ENCODE results near the gene ATL1.

The ATL1 gene

DNA sequence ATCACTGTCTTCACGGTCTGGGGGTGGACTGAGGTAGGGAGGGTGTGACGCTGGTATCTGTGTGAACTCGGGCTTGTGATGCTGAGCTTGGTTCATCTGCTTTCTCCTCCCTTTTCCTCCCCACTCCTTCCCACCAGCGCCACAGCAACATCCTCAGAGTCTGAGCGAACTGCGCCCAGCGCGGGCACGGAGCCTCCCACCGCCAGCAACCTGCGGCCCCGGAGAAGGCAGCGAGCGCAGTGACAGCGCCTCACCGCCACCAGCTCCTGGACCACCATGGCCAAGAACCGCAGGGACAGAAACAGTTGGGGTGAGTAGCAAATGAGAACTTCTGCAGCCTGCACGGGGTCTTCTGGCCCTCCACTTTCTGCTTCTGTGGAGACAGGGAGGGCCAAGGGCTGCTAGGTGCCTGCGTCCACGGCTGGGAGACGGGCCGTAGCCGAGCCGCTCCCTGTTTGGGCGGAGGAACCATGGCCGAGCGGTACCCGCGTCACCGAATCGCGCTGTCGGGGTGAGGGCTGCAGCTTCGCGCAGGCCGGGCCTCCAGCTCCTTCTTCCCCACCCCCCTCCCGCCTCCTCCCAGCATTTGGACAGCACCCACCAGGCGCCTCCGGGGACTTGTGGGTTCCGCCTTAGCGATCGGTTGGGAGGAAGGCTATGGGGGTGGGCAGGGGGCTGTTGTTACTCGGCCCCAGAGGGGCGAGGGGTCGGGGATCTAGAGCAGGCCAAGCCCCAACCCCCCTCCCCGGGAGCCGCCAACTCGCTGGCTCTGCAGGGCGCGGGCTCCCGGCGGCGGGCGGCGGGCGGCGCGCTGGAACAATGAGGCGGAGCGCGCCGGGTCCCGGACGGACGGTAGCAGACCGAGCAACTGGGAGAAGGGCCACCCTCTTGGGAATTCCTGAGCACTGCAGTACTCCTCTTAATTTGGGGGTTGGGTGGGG is at the start of gene ATL1:
Gene ATL1, plus strand, starts transcription at position 156 of the 941 bp plus-strand sequence. Its CDS starts 121 bp downstream, at position 277.
- POLR2A ChIA-PET, result interaction anchor here (0.5 to 1.4 kb wide), 5 partner anchors 20 to 108 kb away, joined by 3 to 6 read pairs (median 3); partner anchors contain the start of gene SAV1
- H3K4me3 ChIP-seq (ENCODE audit: low read depth, low read length), result peak within 1 kb of the TSS; percentile 77
- H3K4me1 ChIP-seq (ENCODE audit: control insufficient read depth, insufficient read depth, low read length), result peaks cover 15% of the 10 kb centered on the region
- CTCF ChIA-PET, result interaction anchor here (0.6 to 1.7 kb wide), 4 partner anchors 17 to 423 kb away, joined by 3 to 12 read pairs (median 6); no protein-coding TSS in a partner anchor
- H3K36me3 ChIP-seq (ENCODE audit: control insufficient read depth in 2 of 2, insufficient read depth in 1 of 2, low read length in 2 of 2), result no peaks in the 10 kb centered on the region
- H3K27ac ChIP-seq (ENCODE audit: extremely low read depth, low read depth, low read length), result peak within 1 kb of the TSS; percentile 88
- no peaks in the 10 kb centered on the region for H3K9me3 ChIP-seq (ENCODE audit: control insufficient read depth, insufficient read depth, low read depth, low read length)
- peak; percentile 48; the same call in 1 of the 2 replicates for TF ChIP-seq KLF16 (tag by site-specific recombination; IDR thresholded peaks at IDR 0.05)
- no peak for TF ChIP-seq ZNF138 (tag by site-specific recombination; IDR thresholded peaks at IDR 0.05; ENCODE audit: borderline replicate concordance)
- peak; percentile 33; the same call in 1 of the 2 replicates for TF ChIP-seq SP7 (tag by site-specific recombination; IDR thresholded peaks at IDR 0.05)
- TF ChIP-seq, protein P1, sequence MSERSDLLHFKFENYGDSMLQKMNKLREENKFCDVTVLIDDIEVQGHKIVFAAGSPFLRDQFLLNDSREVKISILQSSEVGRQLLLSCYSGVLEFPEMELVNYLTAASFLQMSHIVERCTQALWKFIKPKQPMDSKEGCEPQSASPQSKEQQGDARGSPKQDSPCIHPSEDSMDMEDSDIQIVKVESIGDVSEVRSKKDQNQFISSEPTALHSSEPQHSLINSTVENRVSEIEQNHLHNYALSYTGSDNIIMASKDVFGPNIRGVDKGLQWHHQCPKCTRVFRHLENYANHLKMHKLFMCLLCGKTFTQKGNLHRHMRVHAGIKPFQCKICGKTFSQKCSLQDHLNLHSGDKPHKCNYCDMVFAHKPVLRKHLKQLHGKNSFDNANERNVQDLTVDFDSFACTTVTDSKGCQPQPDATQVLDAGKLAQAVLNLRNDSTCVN (tag by site-specific recombination; optimal IDR thresholded peaks at IDR 0.05), result peak; percentile 93
- peak; percentile 81 for TF ChIP-seq ZBTB17 (tag by site-specific recombination; IDR thresholded peaks at IDR 0.05)
- TF ChIP-seq ZNF354C (tag by site-specific recombination; IDR thresholded peaks at IDR 0.05; ENCODE audit: borderline replicate concordance, low read depth), result no peak
- peak; percentile 49; the same call in 1 of the 2 replicates for TF ChIP-seq KLF10 (tag by site-specific recombination; IDR thresholded peaks at IDR 0.05)
- peak; percentile 84 for TF ChIP-seq ZNF549 (tag by site-specific recombination; IDR thresholded peaks at IDR 0.05)
- TF ChIP-seq OSR2 (tag by site-specific recombination; IDR thresholded peaks at IDR 0.05), result peak; percentile 65
- TF ChIP-seq, protein P2, sequence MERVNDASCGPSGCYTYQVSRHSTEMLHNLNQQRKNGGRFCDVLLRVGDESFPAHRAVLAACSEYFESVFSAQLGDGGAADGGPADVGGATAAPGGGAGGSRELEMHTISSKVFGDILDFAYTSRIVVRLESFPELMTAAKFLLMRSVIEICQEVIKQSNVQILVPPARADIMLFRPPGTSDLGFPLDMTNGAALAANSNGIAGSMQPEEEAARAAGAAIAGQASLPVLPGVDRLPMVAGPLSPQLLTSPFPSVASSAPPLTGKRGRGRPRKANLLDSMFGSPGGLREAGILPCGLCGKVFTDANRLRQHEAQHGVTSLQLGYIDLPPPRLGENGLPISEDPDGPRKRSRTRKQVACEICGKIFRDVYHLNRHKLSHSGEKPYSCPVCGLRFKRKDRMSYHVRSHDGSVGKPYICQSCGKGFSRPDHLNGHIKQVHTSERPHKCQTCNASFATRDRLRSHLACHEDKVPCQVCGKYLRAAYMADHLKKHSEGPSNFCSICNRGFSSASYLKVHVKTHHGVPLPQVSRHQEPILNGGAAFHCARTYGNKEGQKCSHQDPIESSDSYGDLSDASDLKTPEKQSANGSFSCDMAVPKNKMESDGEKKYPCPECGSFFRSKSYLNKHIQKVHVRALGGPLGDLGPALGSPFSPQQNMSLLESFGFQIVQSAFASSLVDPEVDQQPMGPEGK (tag by site-specific recombination; IDR thresholded peaks at IDR 0.05), result peak; percentile 18; the same call in 1 of the 2 replicates
- TF ChIP-seq ZFP37 (tag by site-specific recombination; IDR thresholded peaks at IDR 0.05), result peak; percentile 82; the same call in 1 of the 2 replicates
- 0 out of 2 replicates have a peak, but pooled peaks have one; percentile 6 for TF ChIP-seq ZNF596 (tag by site-specific recombination; IDR thresholded peaks at IDR 0.05)
- peak; percentile 64 for TF ChIP-seq SP2 (tag by site-specific recombination; IDR thresholded peaks at IDR 0.05)
- peak; percentile 69 for TF ChIP-seq EGR2 (tag by site-specific recombination; IDR thresholded peaks at IDR 0.05; ENCODE audit: low read depth)
- TF ChIP-seq ZBTB8A (tag by site-specific recombination; IDR thresholded peaks at IDR 0.05), result peak; percentile 86
- peak; percentile 59; the same call in 1 of the 2 replicates for TF ChIP-seq ZXDB (tag by site-specific recombination; IDR thresholded peaks at IDR 0.05)
- peak; percentile 53 for TF ChIP-seq ZNF366 (tag by site-specific recombination; conservative IDR thresholded peaks at IDR 0.05)
- TF ChIP-seq, protein P3, sequence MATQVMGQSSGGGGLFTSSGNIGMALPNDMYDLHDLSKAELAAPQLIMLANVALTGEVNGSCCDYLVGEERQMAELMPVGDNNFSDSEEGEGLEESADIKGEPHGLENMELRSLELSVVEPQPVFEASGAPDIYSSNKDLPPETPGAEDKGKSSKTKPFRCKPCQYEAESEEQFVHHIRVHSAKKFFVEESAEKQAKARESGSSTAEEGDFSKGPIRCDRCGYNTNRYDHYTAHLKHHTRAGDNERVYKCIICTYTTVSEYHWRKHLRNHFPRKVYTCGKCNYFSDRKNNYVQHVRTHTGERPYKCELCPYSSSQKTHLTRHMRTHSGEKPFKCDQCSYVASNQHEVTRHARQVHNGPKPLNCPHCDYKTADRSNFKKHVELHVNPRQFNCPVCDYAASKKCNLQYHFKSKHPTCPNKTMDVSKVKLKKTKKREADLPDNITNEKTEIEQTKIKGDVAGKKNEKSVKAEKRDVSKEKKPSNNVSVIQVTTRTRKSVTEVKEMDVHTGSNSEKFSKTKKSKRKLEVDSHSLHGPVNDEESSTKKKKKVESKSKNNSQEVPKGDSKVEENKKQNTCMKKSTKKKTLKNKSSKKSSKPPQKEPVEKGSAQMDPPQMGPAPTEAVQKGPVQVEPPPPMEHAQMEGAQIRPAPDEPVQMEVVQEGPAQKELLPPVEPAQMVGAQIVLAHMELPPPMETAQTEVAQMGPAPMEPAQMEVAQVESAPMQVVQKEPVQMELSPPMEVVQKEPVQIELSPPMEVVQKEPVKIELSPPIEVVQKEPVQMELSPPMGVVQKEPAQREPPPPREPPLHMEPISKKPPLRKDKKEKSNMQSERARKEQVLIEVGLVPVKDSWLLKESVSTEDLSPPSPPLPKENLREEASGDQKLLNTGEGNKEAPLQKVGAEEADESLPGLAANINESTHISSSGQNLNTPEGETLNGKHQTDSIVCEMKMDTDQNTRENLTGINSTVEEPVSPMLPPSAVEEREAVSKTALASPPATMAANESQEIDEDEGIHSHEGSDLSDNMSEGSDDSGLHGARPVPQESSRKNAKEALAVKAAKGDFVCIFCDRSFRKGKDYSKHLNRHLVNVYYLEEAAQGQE (tag by site-specific recombination; IDR thresholded peaks at IDR 0.05), result peak; percentile 98
- TF ChIP-seq, protein P4, sequence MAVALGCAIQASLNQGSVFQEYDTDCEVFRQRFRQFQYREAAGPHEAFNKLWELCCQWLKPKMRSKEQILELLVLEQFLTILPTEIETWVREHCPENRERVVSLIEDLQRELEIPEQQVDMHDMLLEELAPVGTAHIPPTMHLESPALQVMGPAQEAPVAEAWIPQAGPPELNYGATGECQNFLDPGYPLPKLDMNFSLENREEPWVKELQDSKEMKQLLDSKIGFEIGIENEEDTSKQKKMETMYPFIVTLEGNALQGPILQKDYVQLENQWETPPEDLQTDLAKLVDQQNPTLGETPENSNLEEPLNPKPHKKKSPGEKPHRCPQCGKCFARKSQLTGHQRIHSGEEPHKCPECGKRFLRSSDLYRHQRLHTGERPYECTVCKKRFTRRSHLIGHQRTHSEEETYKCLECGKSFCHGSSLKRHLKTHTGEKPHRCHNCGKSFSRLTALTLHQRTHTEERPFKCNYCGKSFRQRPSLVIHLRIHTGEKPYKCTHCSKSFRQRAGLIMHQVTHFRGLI (tag by site-specific recombination; IDR thresholded peaks at IDR 0.05), result 0 out of 2 replicates have a peak, but pooled peaks have one; percentile 47
- TF ChIP-seq, protein P5, sequence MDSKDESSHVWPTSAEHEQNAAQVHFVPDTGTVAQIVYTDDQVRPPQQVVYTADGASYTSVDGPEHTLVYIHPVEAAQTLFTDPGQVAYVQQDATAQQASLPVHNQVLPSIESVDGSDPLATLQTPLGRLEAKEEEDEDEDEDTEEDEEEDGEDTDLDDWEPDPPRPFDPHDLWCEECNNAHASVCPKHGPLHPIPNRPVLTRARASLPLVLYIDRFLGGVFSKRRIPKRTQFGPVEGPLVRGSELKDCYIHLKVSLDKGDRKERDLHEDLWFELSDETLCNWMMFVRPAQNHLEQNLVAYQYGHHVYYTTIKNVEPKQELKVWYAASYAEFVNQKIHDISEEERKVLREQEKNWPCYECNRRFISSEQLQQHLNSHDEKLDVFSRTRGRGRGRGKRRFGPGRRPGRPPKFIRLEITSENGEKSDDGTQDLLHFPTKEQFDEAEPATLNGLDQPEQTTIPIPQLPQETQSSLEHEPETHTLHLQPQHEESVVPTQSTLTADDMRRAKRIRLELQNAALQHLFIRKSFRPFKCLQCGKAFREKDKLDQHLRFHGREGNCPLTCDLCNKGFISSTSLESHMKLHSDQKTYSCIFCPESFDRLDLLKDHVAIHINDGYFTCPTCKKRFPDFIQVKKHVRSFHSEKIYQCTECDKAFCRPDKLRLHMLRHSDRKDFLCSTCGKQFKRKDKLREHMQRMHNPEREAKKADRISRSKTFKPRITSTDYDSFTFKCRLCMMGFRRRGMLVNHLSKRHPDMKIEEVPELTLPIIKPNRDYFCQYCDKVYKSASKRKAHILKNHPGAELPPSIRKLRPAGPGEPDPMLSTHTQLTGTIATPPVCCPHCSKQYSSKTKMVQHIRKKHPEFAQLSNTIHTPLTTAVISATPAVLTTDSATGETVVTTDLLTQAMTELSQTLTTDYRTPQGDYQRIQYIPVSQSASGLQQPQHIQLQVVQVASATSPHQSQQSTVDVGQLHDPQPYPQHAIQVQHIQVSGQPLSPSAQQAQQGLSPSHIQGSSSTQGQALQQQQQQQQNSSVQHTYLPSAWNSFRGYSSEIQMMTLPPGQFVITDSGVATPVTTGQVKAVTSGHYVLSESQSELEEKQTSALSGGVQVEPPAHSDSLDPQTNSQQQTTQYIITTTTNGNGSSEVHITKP (tag by site-specific recombination; IDR thresholded peaks at IDR 0.05), result peak; percentile 64
- TF ChIP-seq, protein P6, sequence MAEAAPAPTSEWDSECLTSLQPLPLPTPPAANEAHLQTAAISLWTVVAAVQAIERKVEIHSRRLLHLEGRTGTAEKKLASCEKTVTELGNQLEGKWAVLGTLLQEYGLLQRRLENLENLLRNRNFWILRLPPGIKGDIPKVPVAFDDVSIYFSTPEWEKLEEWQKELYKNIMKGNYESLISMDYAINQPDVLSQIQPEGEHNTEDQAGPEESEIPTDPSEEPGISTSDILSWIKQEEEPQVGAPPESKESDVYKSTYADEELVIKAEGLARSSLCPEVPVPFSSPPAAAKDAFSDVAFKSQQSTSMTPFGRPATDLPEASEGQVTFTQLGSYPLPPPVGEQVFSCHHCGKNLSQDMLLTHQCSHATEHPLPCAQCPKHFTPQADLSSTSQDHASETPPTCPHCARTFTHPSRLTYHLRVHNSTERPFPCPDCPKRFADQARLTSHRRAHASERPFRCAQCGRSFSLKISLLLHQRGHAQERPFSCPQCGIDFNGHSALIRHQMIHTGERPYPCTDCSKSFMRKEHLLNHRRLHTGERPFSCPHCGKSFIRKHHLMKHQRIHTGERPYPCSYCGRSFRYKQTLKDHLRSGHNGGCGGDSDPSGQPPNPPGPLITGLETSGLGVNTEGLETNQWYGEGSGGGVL (tag by site-specific recombination; IDR thresholded peaks at IDR 0.05), result peak; percentile 64

Measured in HEK293 (cell line).